Measurements from ENCODE around the gene RAB8B.

RAB8B gene

DNA sequence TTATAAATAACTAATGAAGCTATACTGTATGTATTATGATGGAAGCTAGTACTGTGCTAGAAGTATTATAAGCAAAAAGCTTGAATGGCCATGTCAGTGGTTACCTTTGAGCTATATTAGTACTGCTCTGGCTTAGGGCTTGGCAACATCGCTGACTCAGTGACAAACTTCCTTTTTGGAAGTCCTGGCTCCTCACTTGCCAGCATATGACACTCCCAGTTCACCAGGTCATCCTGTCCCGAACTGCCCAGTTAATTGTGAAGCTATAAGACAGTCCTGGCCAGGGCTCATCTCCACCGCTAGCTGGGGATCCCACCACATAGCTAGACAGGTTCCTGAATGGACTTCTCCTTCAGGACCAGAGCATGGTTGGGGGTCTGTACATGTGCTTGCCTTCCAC is 31.9 kb downstream of the RAB8B start:
- TF ChIP-seq, protein P1, sequence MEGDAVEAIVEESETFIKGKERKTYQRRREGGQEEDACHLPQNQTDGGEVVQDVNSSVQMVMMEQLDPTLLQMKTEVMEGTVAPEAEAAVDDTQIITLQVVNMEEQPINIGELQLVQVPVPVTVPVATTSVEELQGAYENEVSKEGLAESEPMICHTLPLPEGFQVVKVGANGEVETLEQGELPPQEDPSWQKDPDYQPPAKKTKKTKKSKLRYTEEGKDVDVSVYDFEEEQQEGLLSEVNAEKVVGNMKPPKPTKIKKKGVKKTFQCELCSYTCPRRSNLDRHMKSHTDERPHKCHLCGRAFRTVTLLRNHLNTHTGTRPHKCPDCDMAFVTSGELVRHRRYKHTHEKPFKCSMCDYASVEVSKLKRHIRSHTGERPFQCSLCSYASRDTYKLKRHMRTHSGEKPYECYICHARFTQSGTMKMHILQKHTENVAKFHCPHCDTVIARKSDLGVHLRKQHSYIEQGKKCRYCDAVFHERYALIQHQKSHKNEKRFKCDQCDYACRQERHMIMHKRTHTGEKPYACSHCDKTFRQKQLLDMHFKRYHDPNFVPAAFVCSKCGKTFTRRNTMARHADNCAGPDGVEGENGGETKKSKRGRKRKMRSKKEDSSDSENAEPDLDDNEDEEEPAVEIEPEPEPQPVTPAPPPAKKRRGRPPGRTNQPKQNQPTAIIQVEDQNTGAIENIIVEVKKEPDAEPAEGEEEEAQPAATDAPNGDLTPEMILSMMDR (IDR thresholded peaks at IDR 0.05; ENCODE audit: poor library complexity, severe bottlenecking): no peak
- no peaks in the 10 kb centered on the region for H3K9me3 ChIP-seq (ENCODE audit: severe bottlenecking)
- no peaks in the 10 kb centered on the region for H3K27me3 ChIP-seq (ENCODE audit: insufficient read depth, poor library complexity, severe bottlenecking)
- DNase-seq (ENCODE audit: low spot score): no peak
- ATAC-seq (ENCODE audit: low read depth): peak; percentile 48
- 0 out of 2 replicates have a peak, but pooled peaks cover 5% of the 10 kb centered on the region for H3K36me3 ChIP-seq (ENCODE audit: low read depth)
- H3K4me3 ChIP-seq (ENCODE audit: severe bottlenecking): no peak overlapping the region
- H3K4me1 ChIP-seq (ENCODE audit: insufficient read depth, poor library complexity, severe bottlenecking): peaks cover 34% of the 10 kb centered on the region
- H3K27ac ChIP-seq (ENCODE audit: poor library complexity, severe bottlenecking): no peak overlapping the region

DNA sequence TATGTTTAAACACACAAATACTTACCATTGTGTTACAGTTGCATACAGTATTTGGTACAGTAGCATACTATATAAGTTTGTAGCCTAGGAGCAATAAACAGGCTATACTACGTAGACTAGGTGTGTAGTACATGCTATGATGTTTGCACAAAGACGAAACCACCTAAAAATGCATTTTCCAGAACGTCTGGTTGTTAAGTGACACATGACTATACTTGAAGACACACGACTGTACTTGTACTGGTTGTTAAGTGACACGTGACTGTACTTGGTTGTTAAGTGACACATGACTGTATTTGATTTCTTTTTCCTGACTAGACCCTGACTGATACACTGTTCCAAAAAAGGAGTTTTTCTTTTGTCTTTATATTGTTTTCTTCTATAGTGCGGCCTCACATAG is 34.1 kb downstream of the RAB8B start:
- DNase-seq (ENCODE audit: low spot score): no peak
- H3K27ac ChIP-seq (ENCODE audit: poor library complexity, severe bottlenecking): no peak overlapping the region
- H3K36me3 ChIP-seq (ENCODE audit: low read depth): 0 out of 2 replicates have a peak, but pooled peaks cover 5% of the 10 kb centered on the region
- H3K4me3 ChIP-seq (ENCODE audit: severe bottlenecking): no peak overlapping the region
- no peaks in the 10 kb centered on the region for H3K27me3 ChIP-seq (ENCODE audit: insufficient read depth, poor library complexity, severe bottlenecking)
- no peak for ATAC-seq (ENCODE audit: low read depth)
- TF ChIP-seq, protein P1 (IDR thresholded peaks at IDR 0.05; ENCODE audit: poor library complexity, severe bottlenecking): no peak
- H3K9me3 ChIP-seq (ENCODE audit: severe bottlenecking): no peaks in the 10 kb centered on the region
- H3K4me1 ChIP-seq (ENCODE audit: insufficient read depth, poor library complexity, severe bottlenecking): peaks cover 15% of the 10 kb centered on the region

DNA sequence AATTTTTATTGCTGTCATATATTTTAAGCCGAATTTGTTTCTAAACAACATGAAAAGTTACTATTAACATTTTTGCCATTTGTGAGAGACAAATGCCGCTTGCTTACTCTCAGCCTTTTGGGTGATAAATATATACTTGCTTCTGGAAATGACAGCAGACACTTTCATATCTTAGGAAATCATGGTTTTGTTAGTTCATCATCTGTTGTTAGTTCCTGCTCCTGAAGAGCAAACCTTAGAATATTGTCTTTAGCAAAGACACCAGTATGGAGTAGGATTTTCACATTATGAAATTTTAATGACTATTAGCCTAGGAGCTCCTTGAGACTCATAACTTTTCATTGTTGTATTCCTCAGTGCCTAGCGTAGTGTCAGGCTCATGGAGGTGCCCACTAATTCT is 36.0 kb downstream of the RAB8B start:
- Histone ChIP-seq H3K4me3 (ENCODE audit: severe bottlenecking) (no peak overlapping the region), H3K9me3 (ENCODE audit: severe bottlenecking) (no peaks in the 10 kb centered on the region), H3K4me1 (ENCODE audit: insufficient read depth, poor library complexity, severe bottlenecking) (peaks cover 22% of the 10 kb centered on the region), H3K27me3 (ENCODE audit: insufficient read depth, poor library complexity, severe bottlenecking) (no peaks in the 10 kb centered on the region), H3K27ac (ENCODE audit: poor library complexity, severe bottlenecking) (no peak overlapping the region), H3K36me3 (ENCODE audit: low read depth) (0 out of 2 replicates have a peak, but pooled peaks cover 5% of the 10 kb centered on the region)
- TF ChIP-seq, protein P1 (IDR thresholded peaks at IDR 0.05; ENCODE audit: poor library complexity, severe bottlenecking): no peak
- no peak for DNase-seq (ENCODE audit: low spot score)
- ATAC-seq (ENCODE audit: low read depth): no peak

DNA sequence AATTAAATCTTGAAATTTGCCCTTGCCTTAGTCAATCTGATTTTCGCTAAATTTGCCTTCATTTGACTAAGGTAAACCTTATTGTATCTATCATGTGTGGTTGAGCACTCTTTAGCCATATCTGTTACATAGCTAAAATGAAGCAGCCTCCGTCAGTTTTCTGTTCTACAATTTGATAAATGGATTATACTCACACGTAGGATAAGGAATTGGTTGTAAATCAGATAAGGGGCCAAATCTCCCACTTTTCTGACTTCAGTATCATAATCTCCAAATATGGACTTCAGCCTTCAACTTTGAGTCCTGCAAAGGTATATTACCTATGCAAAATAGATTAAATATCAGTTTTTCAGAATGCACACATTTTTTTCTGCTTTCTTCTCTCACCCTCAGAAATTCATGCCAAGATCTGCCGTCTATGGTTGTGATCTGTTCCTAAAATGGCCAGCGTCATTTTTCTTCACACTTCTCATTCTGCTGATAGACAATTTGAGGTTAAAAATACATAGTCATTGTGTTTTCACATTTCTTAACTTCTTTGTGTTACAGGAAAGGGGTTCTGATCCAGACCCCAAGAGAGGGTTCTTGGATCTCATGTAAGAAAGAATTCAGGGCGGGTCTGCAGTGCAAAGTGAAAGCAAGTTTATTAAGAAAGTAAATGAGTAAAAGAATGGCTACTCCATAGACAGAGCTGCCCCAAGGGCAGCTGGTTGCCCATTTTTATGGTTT is 36.9 kb downstream of the RAB8B start:
- TF ChIP-seq, protein P1 (IDR thresholded peaks at IDR 0.05; ENCODE audit: poor library complexity, severe bottlenecking): no peak
- Histone ChIP-seq H3K27me3 (ENCODE audit: insufficient read depth, poor library complexity, severe bottlenecking) (no peaks in the 10 kb centered on the region), H3K4me1 (ENCODE audit: insufficient read depth, poor library complexity, severe bottlenecking) (peaks cover 17% of the 10 kb centered on the region), H3K4me3 (ENCODE audit: severe bottlenecking) (no peak overlapping the region), H3K36me3 (ENCODE audit: low read depth) (0 out of 2 replicates have a peak, but pooled peaks cover 5% of the 10 kb centered on the region), H3K27ac (ENCODE audit: poor library complexity, severe bottlenecking) (no peak overlapping the region), H3K9me3 (ENCODE audit: severe bottlenecking) (no peaks in the 10 kb centered on the region)
- ATAC-seq (ENCODE audit: low read depth) (no peak), DNase-seq (ENCODE audit: low spot score) (no peak)

DNA sequence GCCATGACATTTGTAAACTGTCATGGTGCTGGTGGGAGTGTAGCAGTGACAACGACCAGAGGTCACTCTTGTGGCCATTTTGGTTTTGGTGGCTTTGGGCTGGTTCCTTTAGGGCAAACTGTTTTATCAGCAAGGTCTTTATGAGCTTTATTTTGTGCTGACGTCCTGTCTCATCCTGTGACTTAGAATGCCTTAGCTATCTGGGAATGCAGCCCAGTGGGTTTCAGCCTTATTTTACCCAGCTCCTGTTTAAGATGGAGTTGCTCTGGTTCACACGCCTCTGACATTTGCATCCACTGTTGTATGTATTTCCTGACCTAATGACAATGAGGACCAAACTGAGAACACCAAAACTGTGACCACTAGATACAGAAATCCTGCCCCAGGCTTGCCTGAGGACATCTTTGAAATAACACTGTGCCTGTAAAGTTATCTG is 37.6 kb downstream of the RAB8B start:
- Histone ChIP-seq H3K4me3 (ENCODE audit: severe bottlenecking) (no peak overlapping the region), H3K27me3 (ENCODE audit: insufficient read depth, poor library complexity, severe bottlenecking) (no peaks in the 10 kb centered on the region), H3K9me3 (ENCODE audit: severe bottlenecking) (no peaks in the 10 kb centered on the region), H3K4me1 (ENCODE audit: insufficient read depth, poor library complexity, severe bottlenecking) (peaks cover 16% of the 10 kb centered on the region), H3K36me3 (ENCODE audit: low read depth) (0 out of 2 replicates have a peak, but pooled peaks cover 5% of the 10 kb centered on the region), H3K27ac (ENCODE audit: poor library complexity, severe bottlenecking) (no peak overlapping the region)
- no peak for DNase-seq (ENCODE audit: low spot score)
- no peak for ATAC-seq (ENCODE audit: low read depth)
- TF ChIP-seq, protein P1 (IDR thresholded peaks at IDR 0.05; ENCODE audit: poor library complexity, severe bottlenecking): no peak

All from RWPE2 (cell line).